Heart right ventricle (tissue), 16 donors: ENCODE measurements around the gene MACROD2. TPM values are rescaled to one million over a fixed set of nuclear protein-coding genes. Genes with fewer than 3 reads are reported as not detected.
A peak's percentile ranks its signal among the peaks of the same experiment; 100 is the strongest.

Source experiments
- ATAC-seq, 8 donors: fragments of 200-7000 bp; cut with Tn5 transposase; one replicate each; pipeline ENCODE4 v1.9.1; 2020; ENCODE audit warnings: mild to moderate bottlenecking in 8 of 8, moderate library complexity in 8 of 8, moderate number of reproducible peaks in 1 of 8
- DNase-seq, 2 donors: peaks; one replicate each; pipeline ENCODE4 v3.0.0-alpha.2; 2020
- H3K27ac ChIP-seq, 10 donors: fragments of 200-600 bp; sonication (generic) in 2 of 10; one replicate each; pipeline versions ENCODE4 v1.5.0 to v1.8.0; 2020 to 2022; ENCODE audit warnings: mild to moderate bottlenecking in 3 of 10
- H3K27me3 ChIP-seq, 7 donors: fragments of 200-600 bp; one replicate each; pipeline ENCODE4 v1.8.0; 2021 to 2022; ENCODE audit warnings: mild to moderate bottlenecking in 2 of 7
- H3K36me3 ChIP-seq, 9 donors: fragments of 200-600 bp; sonication (generic) in 1 of 9; one replicate each; pipeline versions ENCODE4 v1.5.0 to v1.8.0; 2020 to 2022; ENCODE audit warnings: mild to moderate bottlenecking in 2 of 9
- H3K4me1 ChIP-seq, 9 donors: fragments of 200-600 bp; sonication (generic) in 1 of 9; one replicate each; pipeline versions ENCODE4 v1.5.0 to v1.8.0; 2020 to 2022; ENCODE audit warnings: mild to moderate bottlenecking in 4 of 9
- H3K4me3 ChIP-seq, 10 donors: fragments of 200-600 bp; sonication (generic) in 2 of 10; one replicate each; pipeline versions ENCODE4 v1.5.0 to v1.8.0; 2020 to 2022; ENCODE audit warnings: mild to moderate bottlenecking in 7 of 10, moderate library complexity in 2 of 10
- H3K9me3 ChIP-seq, 11 donors: fragments of 200-600 bp in 10 of 11; sonication (generic) in 2 of 11; one replicate each; pipeline versions ENCODE4 v1.5.0 to v1.8.0; 2013 to 2022; ENCODE audit warnings: mild to moderate bottlenecking in 2 of 11, control low read depth in 1 of 11, moderate library complexity in 1 of 11
- WGBS, 2 donors: extraction: QIAGEN DNeasy Blood & Tissue Kit; methylation state at CpG; one replicate each; pipeline ENCODE4 v1.1.7; 2013; ENCODE audit warnings: inconsistent platforms in 1 of 2; 5-methylcytosine and 5-hydroxymethylcytosine counted together
- intact Hi-C, 10 donors: fragments of 100-400 bp; cut with DNase I; formaldehyde crosslinking; loops; one replicate each; pipeline versions ENCODE4 v1.11.1 to v1.14.2; 2022
- polyA plus RNA-seq, 2 donors: library from polyadenylated mRNA; stranded (reverse); fragments of 200-250 nt; gene quantifications; one replicate each; pipeline ENCODE4 v1.2.3, GENCODE V29; 2013
- total RNA-seq, 10 donors: library from RNA; stranded (reverse); fragmentation: NEBNext Ultra II Directional in 3 of 10; extraction: Animal tissue kit (Norgen Biotek cat#: 25700) in 3 of 10; gene quantifications; one replicate each; pipeline versions ENCODE4 v1.2.1 to v1.2.4, GENCODE V29; 2021 to 2023
- TF ChIP-seq, protein P1 (sequence below), 9 donors: fragments of 200-600 bp; sonication (generic) in 2 of 9; IDR thresholded peaks; one replicate each; pipeline versions ENCODE4 v1.5.0 to v1.8.0; 2021 to 2022; ENCODE audit warnings: antibody characterized with exemption in 9 of 9, mild to moderate bottlenecking in 5 of 9, moderate library complexity in 1 of 9
- donor health status: Arrhythmogenic right ventricular cardiomyopathy.
- donor health status: ischemic (EF 13 %, LVEDD 7.1; RV severe dilation, severe dysfunction).
- donor health status: healthy with polysubstance abuse.
- donor health status: DM: no; HTN: yes; CAD: no.
- donor health status: DM: no; HTN: no; CAD: no.
- donor health status: ischemic (EF 25% LVEDD 6.9; RV normal size, moderate dysfunction).
- donor health status: ischemic (EF 25% LVEDD 5.7; RV mildly dilated, moderate dysfunction).
- donor health status: healthy.
- donor health status: DM: yes; HTN: yes; CAD: no.
- donor health status: Ischemic cardiomyopathy.
- donor health status: ischemic (EF 35%, LVEDD 5.7; RV mildly dilated, moderate dysfunction).
- donor health status: nonischemic (EF 11% LVEDD 7.7; RV severe dilation, severe dysfunction).
- donor health status: DM: yes; HTN: yes; CAD: no.
- donor health status: PGD.
- donor health status: ischemic (EF 29% LVEDD 5.4; RV normal size, mild dysfunction).
- donor health status: nonischemic (EF 23%, LVEDD 6.1; RV moderate dilation, normal function).

Gene MACROD2
- total and polyA plus RNA-seq, 12 donors, result 0.28 to 6.4 (median 4.1) TPM

DNA sequence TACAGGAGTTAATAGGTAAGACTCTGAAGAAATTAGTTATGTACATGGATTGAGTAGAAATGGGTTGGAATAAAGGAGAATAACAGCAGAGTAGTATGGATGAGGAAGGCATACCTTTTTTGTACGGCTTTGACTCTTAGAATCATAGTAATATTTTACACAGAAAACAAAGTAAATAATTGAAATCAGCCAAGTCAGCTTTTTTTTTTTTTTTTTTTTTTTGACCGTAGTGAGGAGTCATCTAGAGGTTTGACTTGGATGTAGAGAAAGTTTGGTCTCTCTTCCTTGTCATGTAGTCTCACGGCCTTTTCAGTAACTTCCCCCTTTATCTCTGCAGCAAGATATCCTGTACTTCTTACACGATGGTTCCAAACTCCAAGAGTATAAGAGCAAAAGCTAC is 183.2 kb downstream of the MACROD2 start:
- H3K9me3 ChIP-seq, result peaks cover 0 to 29% (median 9%) of the 10 kb centered on the region in 11 donors
- ATAC-seq (no peak), DNase-seq (no peak)
- no peaks in the 10 kb centered on the region for H3K4me1 ChIP-seq
- no peak overlapping the region for H3K27ac ChIP-seq
- H3K36me3 ChIP-seq, result no peaks in the 10 kb centered on the region
- intact Hi-C loops, result no loop called here
- WGBS, 2 donors, result 69 to 71% methylated on average over 4 of the region's 4 CpGs
- no peak overlapping the region for H3K4me3 ChIP-seq
- TF ChIP-seq, protein P1, sequence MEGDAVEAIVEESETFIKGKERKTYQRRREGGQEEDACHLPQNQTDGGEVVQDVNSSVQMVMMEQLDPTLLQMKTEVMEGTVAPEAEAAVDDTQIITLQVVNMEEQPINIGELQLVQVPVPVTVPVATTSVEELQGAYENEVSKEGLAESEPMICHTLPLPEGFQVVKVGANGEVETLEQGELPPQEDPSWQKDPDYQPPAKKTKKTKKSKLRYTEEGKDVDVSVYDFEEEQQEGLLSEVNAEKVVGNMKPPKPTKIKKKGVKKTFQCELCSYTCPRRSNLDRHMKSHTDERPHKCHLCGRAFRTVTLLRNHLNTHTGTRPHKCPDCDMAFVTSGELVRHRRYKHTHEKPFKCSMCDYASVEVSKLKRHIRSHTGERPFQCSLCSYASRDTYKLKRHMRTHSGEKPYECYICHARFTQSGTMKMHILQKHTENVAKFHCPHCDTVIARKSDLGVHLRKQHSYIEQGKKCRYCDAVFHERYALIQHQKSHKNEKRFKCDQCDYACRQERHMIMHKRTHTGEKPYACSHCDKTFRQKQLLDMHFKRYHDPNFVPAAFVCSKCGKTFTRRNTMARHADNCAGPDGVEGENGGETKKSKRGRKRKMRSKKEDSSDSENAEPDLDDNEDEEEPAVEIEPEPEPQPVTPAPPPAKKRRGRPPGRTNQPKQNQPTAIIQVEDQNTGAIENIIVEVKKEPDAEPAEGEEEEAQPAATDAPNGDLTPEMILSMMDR (IDR thresholded peaks at IDR 0.05), result no peak
- H3K27me3 ChIP-seq, result no peaks in the 10 kb centered on the region

DNA sequence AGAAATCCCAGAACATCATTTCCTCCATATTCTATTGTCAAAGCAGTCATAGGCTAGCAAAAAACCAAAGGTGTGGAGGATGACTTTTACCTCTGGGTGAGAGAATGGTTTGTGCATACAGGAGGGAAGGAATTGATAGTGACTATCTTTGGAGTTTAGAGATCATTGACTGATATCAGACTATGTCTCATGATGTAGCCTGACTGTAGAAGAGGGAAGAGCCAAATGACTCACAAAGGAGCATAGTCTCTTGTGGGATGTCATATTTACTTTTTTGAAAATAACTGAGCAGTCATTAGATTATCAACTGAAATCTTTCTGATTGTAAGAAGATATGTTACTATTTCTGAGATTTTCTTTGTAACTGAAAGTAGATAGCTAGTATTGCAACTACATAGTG is 183.6 kb downstream of the MACROD2 start:
- ATAC-seq, result no peak
- Histone ChIP-seq H3K36me3 (no peaks in the 10 kb centered on the region), H3K27me3 (no peaks in the 10 kb centered on the region), H3K9me3 (peaks cover 0 to 29% (median 9%) of the 10 kb centered on the region in 11 donors), H3K4me3 (no peak overlapping the region), H3K27ac (no peak overlapping the region), H3K4me1 (no peaks in the 10 kb centered on the region)
- TF ChIP-seq, protein P1 (IDR thresholded peaks at IDR 0.05), result no peak
- DNase-seq, result no peak
- intact Hi-C loops, result no loop called here

DNA sequence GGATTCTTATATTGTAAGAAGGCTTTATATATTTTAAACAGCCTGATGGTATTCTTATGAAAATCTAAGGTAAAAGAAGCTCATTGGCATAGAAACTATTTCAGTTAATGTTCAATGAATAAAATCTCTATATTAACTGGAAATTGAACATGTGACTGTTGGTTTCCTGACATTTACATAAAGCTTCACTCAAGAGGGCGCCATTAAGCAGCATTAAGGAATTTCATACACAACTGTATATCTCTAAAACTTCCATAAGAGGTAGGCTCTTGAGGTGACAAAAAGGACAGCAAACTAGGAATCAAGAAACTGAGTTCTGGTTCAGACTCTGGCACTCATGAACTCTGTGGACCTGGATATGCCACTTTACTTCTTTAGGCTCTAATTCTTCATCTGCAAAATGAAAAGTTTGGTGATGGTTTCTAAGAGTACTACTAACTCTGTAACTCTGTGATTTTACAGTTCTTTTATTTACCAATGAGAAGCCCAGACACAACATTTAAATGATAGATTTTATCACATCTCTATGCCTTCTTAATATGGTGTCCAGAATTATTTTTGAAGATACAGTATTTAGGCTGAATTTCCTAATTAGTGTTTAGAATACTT is 194.6 kb downstream of the MACROD2 start:
- H3K27me3 ChIP-seq, result no peaks in the 10 kb centered on the region
- intact Hi-C loops, result no loop called here
- H3K9me3 ChIP-seq, result no peaks in the 10 kb centered on the region
- DNase-seq (no peak), ATAC-seq (no peak)
- no peak overlapping the region for H3K27ac ChIP-seq
- no peaks in the 10 kb centered on the region for H3K36me3 ChIP-seq
- TF ChIP-seq, protein P1 (IDR thresholded peaks at IDR 0.05), result peak in 6 of 9 donors; percentile 11 to 35 (median 21)
- H3K4me3 ChIP-seq, result no peak overlapping the region
- WGBS, 2 donors, result 21 to 33% methylated on average over 1 of the region's 1 CpG
- no peaks in the 10 kb centered on the region for H3K4me1 ChIP-seq

DNA sequence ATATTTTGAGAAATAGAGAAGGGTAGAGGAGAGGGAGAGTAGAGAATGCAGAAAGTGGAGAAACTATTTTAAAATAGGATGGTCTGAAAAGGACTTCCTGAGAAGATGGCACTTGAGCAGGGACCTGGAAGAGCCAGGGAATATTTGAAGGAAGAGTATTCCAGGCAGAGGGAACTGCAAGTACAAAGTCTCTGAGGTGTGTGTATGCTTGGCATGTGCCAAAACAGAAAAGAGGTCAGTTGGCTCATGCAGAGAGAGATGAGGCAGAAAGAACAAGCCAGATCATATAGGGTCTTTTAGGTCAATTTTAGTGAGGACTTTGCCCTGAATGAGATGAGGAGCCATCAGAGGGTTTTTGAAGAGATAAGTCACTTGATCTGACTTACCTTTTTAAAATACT is 196.2 kb downstream of the MACROD2 start:
- no peak for ATAC-seq
- no peaks in the 10 kb centered on the region for H3K27me3 ChIP-seq
- TF ChIP-seq, protein P1 (IDR thresholded peaks at IDR 0.05), result no peak
- no peaks in the 10 kb centered on the region for H3K36me3 ChIP-seq
- no peak overlapping the region for H3K4me3 ChIP-seq
- no peak overlapping the region for H3K27ac ChIP-seq
- H3K9me3 ChIP-seq, result no peaks in the 10 kb centered on the region
- intact Hi-C loops, result no loop called here
- no peak for DNase-seq
- no peaks in the 10 kb centered on the region for H3K4me1 ChIP-seq
